Right cardiac atrium (tissue), 5 donors: ENCODE results near the gene NUP133. TPM values are rescaled to one million over a fixed set of nuclear protein-coding genes. Genes with fewer than 3 reads are reported as not detected.

ENCODE experiments used
- ATAC-seq, 2 donors: fragments of 200-7000 bp; cut with Tn5 transposase; one replicate each; pipeline versions ENCODE4 v1.8.0 to v1.9.1; 2020; ENCODE audit warnings: moderate library complexity in 2 of 2, mild to moderate bottlenecking in 1 of 2
- DNase-seq, 3 donors: peaks; one replicate each; pipeline ENCODE4 v3.0.0-alpha.2; 2020
- H3K27ac ChIP-seq: one replicate; pipeline ENCODE4 v1.5.1; 2013; ENCODE audit warnings: mild to moderate bottlenecking, low read length, control low read depth, moderate library complexity
- H3K27me3 ChIP-seq: one replicate; pipeline ENCODE4 v1.6.1; 2013; ENCODE audit not compliant: control insufficient read depth, insufficient read depth
- H3K4me1 ChIP-seq: one replicate; pipeline ENCODE4 v1.6.1; 2013; ENCODE audit warnings: low read length; ENCODE audit not compliant: control insufficient read depth, insufficient read depth
- H3K4me3 ChIP-seq: one replicate; pipeline ENCODE4 v1.5.1; 2013; ENCODE audit warnings: low read length, control low read depth
- H3K9me3 ChIP-seq: one replicate; pipeline ENCODE4 v1.6.1; 2013; ENCODE audit warnings: low read length; ENCODE audit not compliant: control insufficient read depth
- WGBS: extraction: QIAGEN DNeasy Blood & Tissue Kit; methylation state at CpG from one replicate; pipeline ENCODE4 v1.1.7; 2013; 5-methylcytosine and 5-hydroxymethylcytosine counted together
- intact Hi-C, 4 donors: fragments of 100-400 bp; cut with DNase I; formaldehyde crosslinking; loops; one replicate each; pipeline versions ENCODE4 v1.11.0 to v1.14.0; 2022 to 2023
- polyA plus RNA-seq: library from polyadenylated mRNA; stranded (reverse); fragments of 200-250 nt; gene quantifications from one replicate; pipeline ENCODE4 v1.2.3, GENCODE V29; 2013
- total RNA-seq, 4 donors: library from RNA; stranded (reverse); fragmentation: NEBNext Ultra II Directional; extraction: Animal tissue kit (Norgen Biotek cat#: 25700); gene quantifications; one replicate each; pipeline ENCODE4 v1.2.1, GENCODE V29; 2021
- donor health status: healthy with polysubstance abuse.
- donor health status: DM: no; HTN: yes; CAD: no.
- donor health status: DM: no; HTN: no; CAD: no.
- donor health status: DM: no; HTN: yes; CAD: no; lungs with severe emphysema.
- donor health status: DM: yes; HTN: yes; CAD: no.

NUP133 gene
- total and polyA plus RNA-seq, 5 donors = 11.8 to 32.6 (median 29.0) TPM

DNA sequence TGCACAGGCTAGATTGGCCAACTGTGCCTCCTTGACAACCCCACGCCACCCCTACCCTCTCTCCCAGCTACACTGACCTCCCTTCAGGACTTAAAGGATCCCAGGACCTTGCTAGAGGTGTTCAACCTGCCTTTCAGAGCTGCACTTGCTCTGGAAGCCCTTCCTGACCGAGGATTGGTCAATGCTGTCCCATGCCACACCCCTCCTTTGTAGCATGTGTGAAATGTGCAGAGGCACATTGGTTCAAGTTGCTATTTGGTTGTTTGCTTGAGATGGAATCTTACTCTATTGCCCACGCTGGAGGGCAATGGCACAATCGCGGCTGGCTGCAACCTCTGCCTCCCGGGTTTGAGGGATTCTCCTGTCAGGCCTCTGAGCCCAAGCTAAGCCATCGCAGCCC is 96.1 kb downstream of the NUP133 start:
- peaks cover 5% of the 10 kb centered on the region for H3K4me1 ChIP-seq
- intact Hi-C loops = no loop called here
- 85% methylated on average over 7 of the region's 7 CpGs for WGBS
- no peak for ATAC-seq
- no peak overlapping the region for H3K4me3 ChIP-seq
- H3K27me3 ChIP-seq = no peaks in the 10 kb centered on the region
- no peaks in the 10 kb centered on the region for H3K9me3 ChIP-seq
- no peak overlapping the region for H3K27ac ChIP-seq
- DNase-seq = no peak

DNA sequence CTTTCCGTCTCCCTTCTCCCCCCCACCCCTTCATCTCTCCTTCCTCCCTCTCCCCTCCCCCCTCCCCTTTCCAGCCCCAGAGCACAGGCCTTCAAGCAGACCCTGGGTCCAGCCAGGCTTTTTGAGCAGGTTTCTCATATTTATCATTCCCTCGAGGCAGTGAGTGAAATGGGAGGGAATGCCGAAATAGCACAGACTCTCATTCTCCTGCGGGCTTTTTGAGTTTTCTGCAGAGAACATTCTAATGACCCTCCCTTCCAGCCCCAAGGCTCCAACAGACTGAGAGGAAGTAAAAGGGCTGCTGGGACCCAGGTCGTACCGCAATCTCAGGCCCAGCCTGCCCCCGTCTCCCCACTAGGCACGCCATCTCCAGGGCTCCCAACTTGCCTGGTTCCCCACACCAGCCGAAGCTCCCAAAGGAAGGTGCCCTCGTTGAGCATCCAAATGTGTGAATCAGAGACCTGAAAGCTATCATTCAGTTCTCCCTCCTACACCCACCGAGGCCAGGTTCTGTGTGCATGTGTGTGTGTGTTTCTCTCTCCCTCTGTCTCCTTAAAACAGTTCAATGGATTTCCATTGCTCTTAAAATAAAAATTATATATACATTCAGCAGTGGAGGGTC is 96.6 kb downstream of the NUP133 start:
- intact Hi-C loops = no loop called here
- H3K9me3 ChIP-seq = no peaks in the 10 kb centered on the region
- ATAC-seq (no peak), DNase-seq (no peak)
- peak overlapping the region; percentile 62 for H3K27ac ChIP-seq
- peaks cover 5% of the 10 kb centered on the region for H3K4me1 ChIP-seq
- no peak overlapping the region for H3K4me3 ChIP-seq
- no peaks in the 10 kb centered on the region for H3K27me3 ChIP-seq
- WGBS = 39% methylated on average over 11 of the region's 11 CpGs

DNA sequence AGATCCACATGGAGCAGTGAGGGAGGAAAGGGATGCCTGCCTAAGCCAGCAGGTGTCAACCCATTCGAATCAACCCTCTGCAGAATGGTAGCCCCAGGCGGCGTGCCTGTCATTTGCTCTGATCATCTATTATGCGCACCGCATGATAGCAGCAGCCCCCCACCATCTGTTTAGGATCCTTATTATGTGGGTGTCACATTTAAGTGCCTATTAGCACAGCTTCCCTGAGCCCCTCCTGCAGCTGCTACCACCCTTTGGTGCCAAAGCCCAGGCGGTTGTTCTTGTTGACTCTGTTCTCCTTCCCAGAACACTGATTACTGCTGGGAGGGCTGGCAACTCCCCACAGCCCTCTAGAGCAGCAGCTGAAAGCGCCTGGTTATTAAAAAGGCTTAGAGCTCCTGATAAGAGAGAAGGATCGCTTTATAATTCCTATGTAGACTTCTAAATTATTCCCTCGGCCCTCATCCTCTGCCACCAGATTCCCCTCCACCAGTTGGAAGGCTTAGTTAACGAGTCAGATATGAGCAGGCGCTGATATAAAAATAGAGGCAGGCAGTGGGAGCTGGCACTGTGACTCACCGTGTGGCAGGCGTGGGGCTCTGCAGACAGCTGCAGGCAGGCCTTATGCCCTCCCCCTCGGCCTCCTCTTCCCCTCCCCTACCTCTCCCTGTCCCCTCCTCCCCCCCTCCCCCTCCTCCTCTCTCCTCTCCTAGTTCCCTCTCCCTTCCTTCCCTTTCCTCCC is 97.3 kb downstream of the NUP133 start:
- peak; percentile 67 to 89 (median 85) for DNase-seq
- H3K9me3 ChIP-seq = no peaks in the 10 kb centered on the region
- peak; percentile 82 to 84 for ATAC-seq
- 11% methylated on average over 14 of the region's 14 CpGs for WGBS
- no peaks in the 10 kb centered on the region for H3K27me3 ChIP-seq
- no peak overlapping the region for H3K4me3 ChIP-seq
- H3K4me1 ChIP-seq = peaks cover 5% of the 10 kb centered on the region
- intact Hi-C loops = no loop called here
- peak overlapping the region; percentile 91 for H3K27ac ChIP-seq

DNA sequence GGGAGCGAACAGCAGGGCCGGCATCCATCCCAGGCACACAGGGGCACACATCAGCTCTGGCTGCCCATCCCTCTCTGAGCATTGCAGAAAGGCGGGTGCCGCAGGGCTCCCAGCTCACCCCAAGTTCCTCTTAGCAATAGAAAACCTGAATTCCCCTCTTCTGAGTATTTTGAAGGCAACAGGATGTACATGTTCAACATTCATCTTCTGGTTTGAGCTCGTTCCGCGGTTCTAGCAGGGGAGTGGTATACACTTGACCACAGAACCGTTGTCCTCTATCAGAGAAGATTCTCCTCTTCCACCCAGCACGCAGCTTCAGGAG is 97.8 kb downstream of the NUP133 start:
- ATAC-seq = no peak
- H3K27me3 ChIP-seq = no peaks in the 10 kb centered on the region

DNA sequence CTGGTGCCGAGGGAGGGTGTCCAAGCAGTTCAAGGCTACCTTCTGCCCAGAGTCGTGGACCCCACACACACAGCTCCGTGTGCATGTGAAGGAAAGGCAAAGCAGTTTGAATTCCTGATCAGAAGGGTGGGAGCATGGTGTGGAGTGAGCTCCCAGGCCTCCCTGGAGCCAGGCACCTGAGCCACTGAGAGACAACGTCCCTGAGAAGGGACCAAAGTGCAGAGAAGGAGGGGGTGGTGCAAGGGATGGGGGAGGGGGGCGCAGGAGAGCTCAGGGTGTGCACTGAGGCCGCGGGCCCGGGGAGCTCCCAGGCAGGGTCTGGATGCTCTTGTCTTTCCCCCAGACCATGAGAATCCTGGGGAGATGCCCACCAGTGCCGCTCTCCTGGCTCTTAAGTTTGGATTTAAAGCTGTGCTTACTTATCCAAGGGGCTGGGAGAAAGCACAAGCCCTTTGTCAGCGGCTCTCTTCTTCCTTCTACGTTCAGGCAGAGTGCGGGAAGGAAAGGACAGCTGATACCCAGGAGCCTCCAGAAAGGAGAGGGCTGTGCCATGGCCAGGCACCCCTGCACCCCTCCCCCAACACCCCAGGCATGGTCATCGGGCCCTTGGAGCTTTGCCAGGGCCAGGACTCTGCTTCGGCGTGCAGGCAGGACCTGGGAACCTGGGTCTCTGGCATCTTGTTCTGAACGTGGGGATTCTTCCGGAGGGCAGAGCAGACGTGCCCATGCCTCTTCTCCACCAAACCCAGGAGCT is 98.3 kb downstream of the NUP133 start:
- no peaks in the 10 kb centered on the region for H3K27me3 ChIP-seq
- intact Hi-C loops = no loop called here
- H3K27ac ChIP-seq = peak overlapping the region; percentile 91
- ATAC-seq (peak in 1 of 2 donors; percentile 17), DNase-seq (peak in 2 of 3 donors; percentile 64 to 69)
- H3K4me3 ChIP-seq = no peak overlapping the region
- H3K9me3 ChIP-seq = no peaks in the 10 kb centered on the region
- 31% methylated on average over 18 of the region's 18 CpGs for WGBS
- peaks cover 5% of the 10 kb centered on the region for H3K4me1 ChIP-seq

More for the DNA sequence above, 97.8 kb downstream of the NUP133 start:
- intact Hi-C loops = no loop called here
- Histone ChIP-seq H3K9me3 (no peaks in the 10 kb centered on the region), H3K27ac (peak overlapping the region; percentile 91), H3K4me1 (peaks cover 5% of the 10 kb centered on the region), H3K4me3 (no peak overlapping the region)
- 41% methylated on average over 9 of the region's 9 CpGs for WGBS
- no peak for DNase-seq

DNA sequence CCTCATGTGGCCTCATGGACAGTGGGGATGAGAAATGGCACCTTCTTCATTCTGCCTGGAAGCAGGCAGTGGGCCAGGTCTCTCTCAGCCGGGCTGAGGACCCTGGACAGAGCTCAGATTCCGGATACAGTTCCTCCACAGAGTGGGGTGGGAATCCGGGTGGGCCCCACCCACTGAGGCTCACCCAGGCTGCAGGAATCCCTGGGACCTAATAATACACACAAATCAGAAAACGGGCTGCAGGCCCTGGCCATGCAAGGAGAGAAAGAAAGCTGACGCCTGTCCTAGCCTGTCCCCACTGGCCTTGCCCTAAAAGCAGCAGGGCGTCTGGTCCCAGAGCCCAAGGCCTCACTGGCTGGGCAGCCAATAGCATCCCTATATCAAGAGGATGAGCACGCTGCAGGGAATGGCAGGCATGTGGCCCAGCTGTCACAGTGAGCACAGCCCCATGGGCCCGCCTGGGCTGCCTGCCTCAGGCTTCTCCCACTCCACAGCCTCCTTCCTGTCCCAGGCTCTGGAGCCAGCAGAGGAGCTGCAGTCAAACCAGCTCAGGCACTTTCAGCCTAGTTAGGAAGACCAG is 99.6 kb downstream of the NUP133 start:
- peak overlapping the region; percentile 91 for H3K27ac ChIP-seq
- no peaks in the 10 kb centered on the region for H3K9me3 ChIP-seq
- intact Hi-C loops = no loop called here
- ATAC-seq = peak; percentile 83 to 85
- peaks cover 5% of the 10 kb centered on the region for H3K4me1 ChIP-seq
- DNase-seq = peak; percentile 62 to 88 (median 83)
- H3K4me3 ChIP-seq = no peak overlapping the region
- WGBS = 23% methylated on average over 8 of the region's 8 CpGs
- H3K27me3 ChIP-seq = no peaks in the 10 kb centered on the region

DNA sequence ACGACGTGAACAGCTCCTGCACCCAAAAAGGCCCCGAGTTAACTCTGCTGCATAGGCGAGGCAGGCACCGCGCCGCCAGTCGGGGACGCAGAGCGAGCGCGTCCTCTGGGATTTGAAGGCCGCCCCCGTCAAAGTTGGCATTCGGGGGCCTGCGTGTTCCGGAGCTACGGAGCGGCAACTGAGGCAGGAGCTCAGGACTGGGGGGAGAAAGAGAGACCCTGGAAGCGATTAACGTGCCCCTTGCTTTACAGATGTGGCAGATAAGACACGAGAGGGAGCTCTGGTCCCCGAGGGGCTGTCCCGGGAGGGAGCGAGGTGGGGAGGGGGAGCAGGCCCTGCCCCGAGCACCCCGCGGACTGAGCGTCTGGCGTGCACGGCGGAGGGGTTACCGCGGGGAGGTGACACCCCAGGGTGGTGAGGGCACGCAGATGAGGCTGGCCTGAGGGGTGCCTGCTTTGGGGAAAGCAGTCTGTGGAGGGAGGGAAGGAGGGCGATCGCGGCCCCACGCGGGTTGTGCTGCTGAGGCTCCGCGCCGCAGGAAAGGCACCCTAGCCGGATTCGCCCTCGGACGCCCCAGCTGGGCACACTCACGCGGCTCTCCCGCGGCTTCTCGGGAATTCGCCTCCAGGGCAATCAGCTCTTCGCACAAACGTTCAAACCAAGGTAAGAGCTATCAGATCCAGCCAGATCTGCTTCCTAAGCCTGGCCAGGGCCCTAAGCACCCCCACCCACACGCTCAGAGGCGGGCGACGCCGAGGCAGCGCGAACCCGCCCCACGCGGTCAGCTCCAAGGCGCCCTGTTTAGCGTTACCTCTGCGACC is 100.7 kb downstream of the NUP133 start:
- Histone ChIP-seq H3K4me1 (peaks cover 5% of the 10 kb centered on the region), H3K9me3 (no peaks in the 10 kb centered on the region), H3K27ac (peak overlapping the region; percentile 40), H3K27me3 (no peaks in the 10 kb centered on the region), H3K4me3 (no peak overlapping the region)
- intact Hi-C loops = no loop called here
- 6% methylated on average over 68 of the region's 68 CpGs for whole genome bisulfite sequencing
- ATAC-seq (no peak), DNase-seq (no peak)

DNA sequence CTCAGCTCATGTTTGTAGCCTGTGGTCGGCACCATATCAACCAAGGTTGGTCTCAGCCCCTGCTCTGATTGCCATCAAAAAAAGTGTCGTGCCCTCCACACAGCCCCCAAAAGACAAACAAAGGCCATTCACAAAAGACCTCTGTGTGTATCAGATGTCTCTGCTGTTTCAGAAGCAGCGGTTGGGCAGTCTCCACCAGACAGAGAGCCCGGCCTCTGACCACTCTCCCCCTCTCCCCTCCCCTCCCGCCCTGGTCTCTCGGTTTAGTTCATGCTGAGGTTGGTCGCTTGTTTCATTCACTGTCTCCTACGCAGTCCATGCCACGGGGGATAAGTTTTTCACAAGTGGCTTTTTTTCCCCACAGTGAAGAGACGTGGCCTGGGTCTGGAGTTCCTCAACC is 101.3 kb downstream of the NUP133 start:
- Histone ChIP-seq H3K4me1 (peaks cover 5% of the 10 kb centered on the region), H3K27ac (no peak overlapping the region), H3K4me3 (no peak overlapping the region), H3K9me3 (no peaks in the 10 kb centered on the region), H3K27me3 (no peaks in the 10 kb centered on the region)
- ATAC-seq = no peak
- DNase-seq = no peak
- WGBS = 6% methylated on average over 10 of the region's 10 CpGs
- intact Hi-C loops = no loop called here

DNA sequence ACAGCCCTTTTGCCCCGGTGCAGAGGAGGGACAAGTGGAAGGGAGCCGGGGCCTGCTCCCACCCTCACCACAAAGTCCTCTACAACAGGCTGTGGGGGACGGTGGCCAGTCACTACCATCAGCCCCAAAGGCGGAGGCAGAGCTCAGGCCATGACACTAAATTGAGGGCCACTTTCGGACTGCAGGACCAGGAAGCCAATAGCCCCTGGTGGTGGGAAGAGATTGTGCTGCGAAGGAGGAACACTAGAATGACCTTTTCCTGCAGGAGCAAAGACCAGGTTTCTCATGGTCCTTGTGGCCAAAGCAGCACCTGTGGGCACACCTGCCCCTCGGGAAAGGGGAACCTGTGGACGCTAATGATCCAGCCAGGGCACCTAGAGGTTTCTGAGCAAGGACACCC is 104.6 kb downstream of the NUP133 start:
- no peak for DNase-seq
- no peaks in the 10 kb centered on the region for H3K27me3 ChIP-seq
- ATAC-seq = no peak
- WGBS = 83% methylated on average over 8 of the region's 8 CpGs
- H3K9me3 ChIP-seq = no peaks in the 10 kb centered on the region
- H3K27ac ChIP-seq = no peak overlapping the region
- H3K4me1 ChIP-seq = no peaks in the 10 kb centered on the region
- no peak overlapping the region for H3K4me3 ChIP-seq
- intact Hi-C loops = no loop called here

DNA sequence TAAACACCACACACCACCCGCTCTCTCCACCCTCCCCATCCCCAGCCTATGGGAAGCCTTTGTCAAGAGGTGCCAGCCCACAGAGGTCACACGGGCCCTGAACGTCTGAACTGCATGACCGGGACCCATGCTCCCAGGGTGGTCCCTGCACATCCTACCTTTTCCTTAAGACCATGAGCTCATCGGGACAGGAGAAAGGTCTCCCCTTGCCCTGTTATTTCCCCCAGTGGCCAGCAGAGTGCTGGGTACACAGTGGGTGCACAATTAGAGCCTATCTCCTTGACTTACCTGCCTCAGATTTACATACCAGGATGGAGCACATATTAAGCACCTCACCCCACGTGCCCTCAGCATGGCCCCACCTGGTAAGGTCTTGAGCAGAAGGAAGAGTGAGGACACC is 105.1 kb downstream of the NUP133 start:
- DNase-seq (no peak), ATAC-seq (no peak)
- Histone ChIP-seq H3K9me3 (no peaks in the 10 kb centered on the region), H3K27me3 (no peaks in the 10 kb centered on the region), H3K4me3 (no peak overlapping the region), H3K27ac (no peak overlapping the region), H3K4me1 (no peaks in the 10 kb centered on the region)
- 69% methylated on average over 6 of the region's 6 CpGs for WGBS
- intact Hi-C loops = no loop called here
